Mesothelial cell of epicardium (in vitro differentiated cells): ENCODE measurements around the gene DUSP8. TPM values are rescaled to one million over a fixed set of nuclear protein-coding genes. Genes with fewer than 3 reads are reported as not detected.

Source experiments
- DNase-seq, 2 experiments: peaks; one replicate each; pipeline ENCODE4 v3.0.0; 2021; ENCODE audit warnings: low spot score in 2 of 2; ENCODE audit not compliant: unreplicated experiment in 2 of 2
- H3K27ac Mint-ChIP-seq: 2 replicates; pipeline ENCODE4 v1.8.0; 2021; ENCODE audit warnings: mixed read lengths
- H3K27me3 Mint-ChIP-seq: 2 replicates; pipeline ENCODE4 v1.8.0; 2021; ENCODE audit warnings: low read depth, mixed read lengths
- H3K36me3 Mint-ChIP-seq: 2 replicates; pipeline ENCODE4 v1.8.0; 2021; ENCODE audit warnings: mixed read lengths
- H3K4me1 Mint-ChIP-seq: 2 replicates; pipeline ENCODE4 v1.8.0; 2021; ENCODE audit warnings: mixed read lengths
- H3K4me3 Mint-ChIP-seq: 2 replicates; pipeline ENCODE4 v1.8.0; 2021; ENCODE audit warnings: mild to moderate bottlenecking, moderate library complexity, mixed read lengths
- H3K9me3 Mint-ChIP-seq: 2 replicates; pipeline ENCODE4 v1.8.0; 2021; ENCODE audit warnings: mixed read lengths
- CTCF ChIP-seq: fragments of 200-600 bp; sonication (generic); IDR thresholded peaks from one replicate; pipeline ENCODE4 v1.5.0; 2021; ENCODE audit warnings: antibody characterized with exemption; ENCODE audit not compliant: unreplicated experiment
- total RNA-seq: library from RNA; stranded (reverse); gene quantifications from 3 replicates; pipeline ENCODE4 v1.2.1, GENCODE V29; 2021

The DUSP8 gene
- total RNA-seq, 1 donor from 2014 or later: 9.1 TPM

GRCh38 chr11:1534682-1535081 is 37.4 kb downstream of the DUSP8 start:
- no peak for DNase-seq
- H3K4me1 Mint-ChIP-seq: peaks cover 8% of the 10 kb centered on the region
- H3K27me3 Mint-ChIP-seq: peaks cover 19% of the 10 kb centered on the region
- H3K9me3 Mint-ChIP-seq: no peaks in the 10 kb centered on the region
- no peak for TF ChIP-seq CTCF
- H3K4me3 Mint-ChIP-seq: no peak overlapping the region
- H3K36me3 Mint-ChIP-seq: no peaks in the 10 kb centered on the region
- H3K27ac Mint-ChIP-seq: no peak overlapping the region

- DNase-seq: no peak
- H3K36me3 Mint-ChIP-seq: no peaks in the 10 kb centered on the region
- no peak overlapping the region for H3K4me3 Mint-ChIP-seq
- H3K27ac Mint-ChIP-seq: no peak overlapping the region
- H3K27me3 Mint-ChIP-seq: peaks cover 13% of the 10 kb centered on the region
- TF ChIP-seq CTCF: no peak
- no peaks in the 10 kb centered on the region for H3K9me3 Mint-ChIP-seq
- peaks cover 8% of the 10 kb centered on the region for H3K4me1 Mint-ChIP-seq
Measured at GRCh38 chr11:1534171-1534570, 37.9 kb downstream of the DUSP8 start.

- Mint-ChIP-seq H3K36me3 (no peaks in the 10 kb centered on the region), H3K4me3 (no peak overlapping the region), H3K4me1 (peaks cover 8% of the 10 kb centered on the region), H3K9me3 (no peaks in the 10 kb centered on the region), H3K27me3 (peaks cover 7% of the 10 kb centered on the region), H3K27ac (no peak overlapping the region)
- TF ChIP-seq CTCF: no peak
- no peak for DNase-seq
Measured at GRCh38 chr11:1533342-1533725, 38.7 kb downstream of the DUSP8 start.

- Mint-ChIP-seq H3K27me3 (peaks cover 1% of the 10 kb centered on the region), H3K4me1 (peaks cover 8% of the 10 kb centered on the region), H3K9me3 (no peaks in the 10 kb centered on the region), H3K4me3 (no peak overlapping the region), H3K27ac (no peak overlapping the region), H3K36me3 (no peaks in the 10 kb centered on the region)
- DNase-seq: no peak
- TF ChIP-seq CTCF: no peak
Measured at GRCh38 chr11:1532606-1533341, 39.3 kb downstream of the DUSP8 start.

DNA sequence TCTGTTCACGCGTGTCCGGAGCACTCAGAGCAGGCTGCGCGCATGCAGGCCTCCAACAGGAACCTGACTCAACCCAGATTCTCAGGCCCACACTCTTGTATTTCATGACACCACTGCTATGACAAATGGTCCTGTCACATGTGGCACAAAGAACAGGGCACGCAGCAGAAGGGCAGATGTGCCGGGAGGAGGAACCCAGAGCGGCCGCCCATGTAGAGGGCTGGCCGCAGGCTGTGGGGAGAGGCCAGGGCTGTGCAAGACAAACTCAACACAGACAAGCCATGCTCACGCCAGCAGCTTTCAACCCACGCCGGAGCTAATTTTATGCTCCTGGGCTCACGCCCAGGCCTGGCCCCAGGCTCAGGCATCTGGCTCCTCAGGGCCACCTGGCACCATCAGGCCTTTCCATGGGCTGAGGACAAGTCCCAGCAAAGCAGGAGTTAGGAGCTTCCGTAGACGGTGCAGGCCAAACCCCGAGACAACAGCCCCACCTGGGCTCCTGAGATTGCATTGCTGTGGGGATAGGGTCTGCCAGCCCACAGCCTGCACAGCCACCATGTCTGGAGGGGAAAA is 40.0 kb downstream of the DUSP8 start:
- no peaks in the 10 kb centered on the region for H3K9me3 Mint-ChIP-seq
- peaks cover 8% of the 10 kb centered on the region for H3K4me1 Mint-ChIP-seq
- no peak for DNase-seq
- TF ChIP-seq CTCF: no peak
- H3K36me3 Mint-ChIP-seq: no peaks in the 10 kb centered on the region
- H3K27ac Mint-ChIP-seq: peak overlapping the region; percentile 77
- H3K27me3 Mint-ChIP-seq: no peaks in the 10 kb centered on the region
- H3K4me3 Mint-ChIP-seq: no peak overlapping the region
